Measurements from ENCODE around the gene AP1B1.

AP1B1 gene

GRCh38 chr22:29313126-29313575 is 75.2 kb downstream of the AP1B1 start:
- peak; percentile 45 for DNase-seq (ENCODE audit: low read depth)

- no peak for DNase-seq (ENCODE audit: low read depth)
These were observed 75.9 kb downstream of the AP1B1 start for GRCh38 chr22:29312218-29313125.

- DNase-seq (ENCODE audit: low read depth) = no peak
These were observed 76.7 kb downstream of the AP1B1 start for GRCh38 chr22:29311464-29312217.

GRCh38 chr22:29310863-29311339 is 77.5 kb downstream of the AP1B1 start:
- peak; percentile 97 for DNase-seq (ENCODE audit: low read depth)

DNA sequence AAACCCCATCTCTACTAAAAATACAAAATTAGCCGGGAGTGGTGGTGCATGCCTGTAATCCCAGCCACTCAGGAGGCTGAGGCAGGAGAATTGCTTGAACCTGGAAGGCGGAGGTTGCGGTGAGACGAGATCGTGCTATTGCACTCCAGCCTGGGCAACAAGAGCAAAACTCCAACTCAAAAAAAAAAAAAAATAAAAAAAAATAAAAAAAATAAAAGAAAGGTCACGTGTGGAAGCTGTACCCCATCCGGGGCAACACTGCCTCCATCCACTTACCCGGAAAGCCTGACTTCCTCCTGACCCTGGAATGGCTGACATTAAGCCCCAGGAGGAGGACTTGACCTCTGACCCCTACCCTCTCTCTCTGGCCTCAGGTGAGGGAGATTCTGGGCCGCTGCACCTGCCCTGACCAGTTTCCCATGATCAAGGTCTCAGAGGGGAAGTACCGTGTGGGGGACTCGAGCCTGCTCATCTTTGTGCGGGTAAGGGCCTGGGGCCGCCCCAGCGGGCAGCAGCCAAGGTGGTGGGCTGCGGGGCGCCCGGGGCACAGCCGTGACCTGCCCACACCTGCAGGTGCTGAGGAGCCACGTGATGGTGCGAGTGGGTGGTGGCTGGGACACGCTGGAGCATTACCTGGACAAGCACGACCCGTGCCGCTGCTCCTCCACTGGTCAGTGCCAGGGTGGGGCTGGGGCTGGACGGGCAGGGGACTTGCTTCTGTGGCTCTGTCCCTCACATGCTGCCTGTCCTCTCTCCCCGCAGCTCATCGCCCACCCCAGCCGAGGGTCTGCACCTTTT is 78.1 kb downstream of the AP1B1 start:
- no peak for DNase-seq (ENCODE audit: low read depth)

- no peak for DNase-seq (ENCODE audit: low read depth)
These were observed 78.9 kb downstream of the AP1B1 start for GRCh38 chr22:29309332-29310064.

DNA sequence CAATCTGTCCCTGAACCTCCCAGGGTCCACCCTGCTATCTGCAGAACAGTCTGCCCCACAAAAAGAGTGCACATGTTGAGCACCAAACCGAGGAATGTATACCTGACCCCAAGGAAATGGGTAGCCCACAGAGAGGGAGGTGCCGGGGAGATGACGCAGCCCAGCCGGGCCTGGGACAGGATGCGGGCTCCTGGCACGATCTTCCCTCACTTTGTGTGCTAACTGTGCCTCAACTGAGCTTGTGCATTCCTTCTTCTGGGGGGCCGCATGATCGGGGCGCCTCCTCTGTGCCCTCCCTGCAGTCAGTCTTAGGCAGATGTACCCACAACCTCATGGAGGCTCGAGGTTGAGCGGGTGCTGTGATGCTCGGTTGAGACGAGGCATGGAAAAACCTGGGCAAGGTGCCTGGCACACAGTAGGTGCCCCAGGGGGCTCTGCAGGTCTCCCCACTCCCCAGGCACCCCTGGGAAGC is 79.5 kb downstream of the AP1B1 start:
- DNase-seq (ENCODE audit: low read depth) = peak; percentile 73

- no peak for DNase-seq (ENCODE audit: low read depth)
These were observed 80.1 kb downstream of the AP1B1 start for GRCh38 chr22:29308148-29308790.

- DNase-seq (ENCODE audit: low read depth) = no peak
These were observed 80.7 kb downstream of the AP1B1 start for GRCh38 chr22:29307596-29308147.

DNA sequence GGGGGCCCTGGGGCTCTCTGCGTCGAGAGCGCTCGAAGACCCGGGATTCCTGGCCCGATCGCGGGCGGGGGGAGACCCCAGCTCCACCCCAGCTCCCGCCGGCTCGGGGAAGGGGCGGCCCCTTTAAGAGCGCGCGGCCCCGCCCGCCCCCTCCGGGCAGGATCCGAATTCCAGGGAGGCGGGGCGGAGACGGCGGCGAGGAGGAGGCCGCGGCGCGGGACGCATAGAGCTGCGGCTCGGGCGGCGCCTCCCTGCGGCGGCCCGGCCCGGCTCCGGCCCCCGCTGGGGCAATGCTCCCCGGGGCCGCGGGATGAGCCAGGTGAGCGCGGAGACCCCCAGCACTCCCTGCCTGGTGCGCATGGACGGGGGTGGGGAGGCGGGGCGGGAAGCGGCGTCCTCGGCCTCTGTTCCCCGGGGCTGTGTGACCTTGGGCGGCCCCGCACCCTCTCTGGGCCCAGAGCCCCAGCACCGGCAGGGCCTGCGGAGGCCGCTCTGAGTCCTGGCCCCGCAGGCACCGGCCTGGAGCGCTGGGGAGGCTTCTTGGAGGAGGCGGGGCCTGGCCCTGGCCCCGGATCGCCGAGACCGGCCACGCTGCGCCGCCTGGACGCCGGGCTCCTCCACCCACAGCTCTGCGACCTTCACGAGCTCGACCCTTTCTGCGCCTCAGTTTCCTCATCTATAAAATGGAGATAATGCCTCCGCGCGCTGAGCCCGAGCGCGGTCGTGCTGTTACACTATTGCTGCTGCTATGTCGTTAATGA is 81.4 kb downstream of the AP1B1 start:
- DNase-seq (ENCODE audit: low read depth) = peak; percentile 79

DNA sequence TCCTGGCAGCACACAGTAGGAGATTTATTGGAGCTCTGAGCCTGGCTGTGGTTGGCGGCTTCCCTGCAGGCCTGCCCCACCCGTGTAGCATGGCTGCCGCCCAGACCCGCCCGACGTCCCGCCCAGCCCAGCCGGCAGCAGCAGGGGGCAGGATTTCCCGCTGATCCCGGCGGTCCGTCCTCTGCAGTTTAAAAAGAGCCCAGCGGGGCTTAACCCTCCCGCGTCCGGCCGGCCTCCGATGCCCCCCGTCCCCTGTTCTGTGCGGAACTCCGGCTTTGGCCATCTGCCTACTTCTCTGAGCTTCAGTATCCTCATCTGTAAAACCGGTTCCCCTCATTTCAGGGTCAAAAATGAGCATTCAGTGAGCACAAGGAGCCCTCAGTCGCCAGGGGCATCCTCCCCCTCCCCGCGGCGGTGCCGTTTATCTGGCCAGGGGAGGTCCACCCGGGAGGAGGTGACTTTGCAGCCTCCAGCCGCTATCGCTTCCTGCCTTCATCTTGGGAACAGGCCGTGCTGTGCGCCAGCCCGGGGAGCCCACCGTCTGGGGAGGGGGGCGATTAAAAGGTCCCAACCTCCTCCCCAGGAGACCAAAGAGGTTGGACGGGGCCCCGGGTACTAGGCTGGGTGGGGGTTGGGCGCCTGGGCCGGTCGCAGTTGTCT is 82.1 kb downstream of the AP1B1 start, which contains the start of gene GAS2L1:
TSS of gene GAS2L1 (plus strand) at position 476 of the 660 bp plus-strand sequence. CDS start 1,456 bp downstream, outside the sequence.
- DNase-seq (ENCODE audit: low read depth) = peak; percentile 86

- DNase-seq (ENCODE audit: low read depth) = no peak
These were observed 82.6 kb downstream of the AP1B1 start for GRCh38 chr22:29305836-29306174.

DNA sequence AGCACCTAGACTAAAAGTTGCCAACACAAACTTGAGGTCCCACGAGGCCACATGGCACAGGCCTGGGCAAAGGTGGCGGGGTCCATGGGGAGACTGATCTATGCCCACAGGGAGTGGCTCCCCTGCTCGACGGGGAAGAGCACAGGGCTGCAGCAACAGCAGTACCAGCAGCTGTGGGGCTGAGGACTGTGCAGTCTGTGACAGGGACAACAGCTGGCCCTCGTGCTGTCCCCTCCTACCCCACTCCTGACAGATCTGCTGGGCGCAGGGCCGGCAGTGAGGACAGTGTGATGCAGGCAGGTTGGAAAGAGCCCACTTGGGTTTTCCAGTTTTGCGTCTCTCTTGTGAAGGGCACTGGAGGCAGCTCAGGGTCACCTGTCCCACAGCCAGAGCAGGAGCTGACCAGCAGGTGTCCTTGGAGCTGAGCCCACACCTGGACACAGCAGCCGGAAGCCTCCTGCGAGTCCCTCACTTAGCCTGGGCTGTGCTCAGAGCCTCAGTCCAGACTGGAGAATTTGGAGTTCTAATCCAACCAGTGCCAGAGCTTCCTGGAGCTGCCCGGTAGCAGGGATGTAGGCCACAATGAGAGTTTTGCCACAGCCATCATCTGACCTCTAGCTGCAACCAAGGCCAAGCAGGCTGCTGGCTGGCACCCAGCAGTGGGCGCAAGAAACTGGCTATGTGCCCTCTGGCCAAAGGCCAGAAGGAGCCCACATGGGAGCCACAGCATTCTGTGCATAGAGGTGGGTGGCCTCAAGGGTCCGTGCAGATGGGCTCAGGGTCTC is 85.5 kb downstream of the AP1B1 start:
- no peak for DNase-seq (ENCODE audit: low read depth)

DNA sequence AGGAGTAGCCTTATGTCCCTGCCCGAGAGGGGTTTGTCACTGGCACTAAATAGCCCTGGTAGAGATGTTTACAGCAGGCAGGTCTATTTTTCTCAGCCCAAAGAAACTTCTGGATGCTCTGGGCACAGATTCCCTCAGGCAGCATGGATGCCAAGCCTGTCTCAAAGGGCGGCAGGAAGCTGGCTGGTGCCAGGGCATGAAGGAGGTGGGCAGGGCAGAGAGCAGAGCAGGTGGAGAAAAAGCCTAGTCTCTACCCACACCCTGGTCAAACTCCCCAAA is 86.0 kb downstream of the AP1B1 start:
- no peak for DNase-seq (ENCODE audit: low read depth)

- no peak for DNase-seq (ENCODE audit: low read depth)
These were observed 86.5 kb downstream of the AP1B1 start for GRCh38 chr22:29301716-29302401.

- DNase-seq (ENCODE audit: low read depth) = no peak
These were observed 87.4 kb downstream of the AP1B1 start for GRCh38 chr22:29300807-29301601.

DNA sequence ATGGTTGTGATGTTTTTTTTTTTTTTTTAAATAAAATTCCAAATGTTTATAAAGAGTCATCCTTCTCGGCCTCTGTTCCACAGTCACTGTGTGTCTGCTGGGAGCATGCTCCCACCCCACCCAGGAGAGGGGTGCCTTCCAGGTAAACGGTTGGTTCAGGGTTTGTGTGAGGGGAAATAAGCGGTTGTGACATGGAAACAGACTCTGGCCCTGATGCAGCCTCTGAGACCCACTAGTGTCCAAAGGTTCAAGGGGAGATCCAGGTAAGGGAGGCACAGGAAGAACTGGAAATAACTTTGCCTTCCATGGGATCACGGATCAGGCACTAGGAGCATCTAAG is 87.9 kb downstream of the AP1B1 start:
- DNase-seq (ENCODE audit: low read depth) = no peak
